GM18499 (cell line): ENCODE measurements around the gene NCR3LG1.
"Not testable (repeated sequence)": the region's sequence is repeated elsewhere in the genome, so short reads cannot be mapped to it uniquely, and the experiment has no call there.

Experiments used
- ATAC-seq: cut with Tn5 transposase; IDR thresholded peaks from one replicate; pipeline ENCODE4 v1.9.1; 2021; ENCODE audit warnings: moderate number of reproducible peaks; ENCODE audit not compliant: insufficient read depth, unreplicated experiment

NCR3LG1 gene

DNA sequence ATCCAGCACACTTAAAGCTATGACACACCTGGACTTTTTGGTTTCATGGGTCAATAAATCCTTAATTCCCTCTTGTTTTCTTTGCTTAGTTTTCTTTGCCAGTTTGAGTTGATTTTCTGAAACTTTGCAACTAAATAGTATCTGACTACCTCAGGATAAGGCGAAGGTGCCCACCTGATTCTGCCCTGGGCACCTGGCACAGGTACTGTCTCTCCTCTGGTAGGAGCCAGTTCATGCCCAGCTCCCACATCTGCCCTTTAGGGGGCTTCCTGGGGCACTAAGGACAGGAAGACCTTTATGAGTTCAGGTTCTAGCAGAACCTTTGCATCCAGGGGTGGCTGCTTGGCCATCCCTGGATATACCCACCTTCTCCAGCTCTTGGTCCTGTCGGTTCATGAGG lies 56.4 kb downstream of the NCR3LG1 start:
- ATAC-seq = no peak

DNA sequence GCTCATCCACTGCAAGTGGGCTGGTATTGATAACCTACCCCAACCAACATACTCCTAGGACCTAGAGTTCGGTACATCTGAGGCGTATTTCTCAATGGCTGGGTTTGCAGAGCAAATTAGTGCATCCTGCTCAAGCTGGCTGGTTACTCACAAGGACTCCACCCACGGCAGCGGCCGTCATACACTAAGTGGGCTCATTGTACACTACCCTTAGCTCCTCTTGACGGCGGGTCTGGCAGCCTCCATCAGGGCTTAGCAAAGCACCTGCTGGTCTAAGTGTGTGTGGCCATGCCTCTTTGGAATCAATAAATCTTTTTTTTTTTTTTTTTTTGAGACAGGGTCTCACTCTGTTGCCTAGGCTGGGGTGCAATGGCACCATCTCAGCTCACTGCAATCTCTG lies 57.0 kb downstream of the NCR3LG1 start:
- no peak for ATAC-seq

DNA sequence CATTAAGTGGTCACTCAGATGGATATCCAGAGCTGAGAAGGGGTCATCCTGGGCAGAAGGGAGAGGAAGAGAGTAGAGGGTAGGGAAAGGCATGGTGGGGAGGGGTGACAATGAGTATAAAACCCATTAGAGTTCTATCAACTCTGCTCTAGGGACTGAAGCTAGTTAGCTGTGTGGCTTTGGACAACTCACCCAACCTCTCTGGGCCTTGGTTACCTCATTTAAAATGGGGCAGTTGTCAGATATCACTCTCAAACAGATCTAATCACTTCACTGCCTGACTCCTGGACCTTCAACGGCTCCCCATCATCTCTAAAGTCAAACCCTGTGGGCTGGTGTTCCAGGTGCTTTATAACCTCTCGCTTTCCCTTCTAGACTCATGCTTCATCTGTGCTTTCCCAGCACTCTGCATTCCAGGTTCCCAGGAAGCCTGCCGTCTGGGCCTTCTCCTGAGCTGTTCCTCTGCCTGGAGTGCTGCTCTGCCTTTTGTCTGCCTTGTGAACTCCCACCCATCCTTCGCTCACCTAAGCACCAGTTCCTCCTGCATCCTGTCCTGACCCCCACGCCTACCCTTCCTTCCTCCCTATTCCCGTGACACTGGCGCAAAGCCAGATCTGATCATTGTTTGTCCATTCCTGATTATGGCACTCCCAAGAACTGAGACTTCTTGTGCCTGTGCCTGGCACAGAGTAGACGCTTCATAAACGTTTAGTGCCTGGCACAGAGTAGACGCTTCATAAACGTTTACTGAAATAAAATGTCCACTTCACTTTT lies 59.2 kb downstream of the NCR3LG1 start:
- no peak for ATAC-seq

DNA sequence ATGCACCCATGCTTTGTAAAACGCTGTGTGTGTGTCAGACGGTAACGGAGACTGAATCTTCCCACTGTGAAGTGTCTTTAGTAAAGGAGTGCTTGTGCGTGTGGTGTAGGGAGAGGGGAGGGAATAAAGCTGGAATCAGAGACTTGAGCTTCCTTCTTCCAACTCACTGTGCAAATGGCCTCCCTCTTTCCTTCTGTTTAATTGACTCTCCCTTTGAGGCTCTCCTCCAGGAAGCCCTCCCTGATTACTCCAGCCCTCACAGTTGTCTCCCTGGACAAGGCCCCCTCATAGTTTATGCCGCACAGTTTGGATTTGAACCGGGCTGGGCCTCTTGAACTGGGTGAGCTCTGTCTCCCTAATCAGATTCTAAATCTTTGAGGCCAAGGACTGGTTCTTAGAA lies 59.8 kb downstream of the NCR3LG1 start:
- ATAC-seq = no peak

DNA sequence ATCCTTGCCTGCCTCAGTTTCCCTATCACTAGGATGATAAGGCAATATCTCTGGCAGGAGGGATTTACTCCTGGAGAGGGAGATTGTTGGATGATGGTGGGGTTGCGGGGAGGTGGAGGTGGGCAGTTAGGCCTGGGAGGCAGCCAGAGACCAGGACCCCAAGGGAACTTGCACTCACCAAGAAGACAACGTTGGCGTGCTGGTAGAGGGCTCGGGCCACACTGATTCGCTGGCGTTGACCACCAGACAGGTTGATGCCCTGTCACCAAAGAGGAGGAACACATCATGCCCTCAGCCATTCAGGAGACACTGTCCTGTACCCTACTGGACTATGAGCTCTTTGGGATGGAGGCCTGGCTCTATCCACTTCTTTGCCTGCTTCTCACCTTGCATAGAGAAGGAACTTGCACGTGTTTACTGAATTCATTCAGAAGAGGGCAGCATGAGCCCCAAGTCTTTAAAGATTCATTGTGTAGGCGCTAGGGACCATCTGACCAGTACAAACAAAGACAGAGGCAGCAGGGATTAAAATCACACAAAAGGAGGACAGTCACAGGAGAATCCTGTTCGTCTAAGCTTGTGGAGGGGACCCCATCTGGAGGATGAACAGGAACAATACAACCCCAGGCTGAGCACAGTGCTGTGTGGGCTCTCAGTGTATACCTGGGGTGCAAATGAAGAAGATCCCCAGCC lies 61.0 kb downstream of the NCR3LG1 start:
- ATAC-seq = no peak

DNA sequence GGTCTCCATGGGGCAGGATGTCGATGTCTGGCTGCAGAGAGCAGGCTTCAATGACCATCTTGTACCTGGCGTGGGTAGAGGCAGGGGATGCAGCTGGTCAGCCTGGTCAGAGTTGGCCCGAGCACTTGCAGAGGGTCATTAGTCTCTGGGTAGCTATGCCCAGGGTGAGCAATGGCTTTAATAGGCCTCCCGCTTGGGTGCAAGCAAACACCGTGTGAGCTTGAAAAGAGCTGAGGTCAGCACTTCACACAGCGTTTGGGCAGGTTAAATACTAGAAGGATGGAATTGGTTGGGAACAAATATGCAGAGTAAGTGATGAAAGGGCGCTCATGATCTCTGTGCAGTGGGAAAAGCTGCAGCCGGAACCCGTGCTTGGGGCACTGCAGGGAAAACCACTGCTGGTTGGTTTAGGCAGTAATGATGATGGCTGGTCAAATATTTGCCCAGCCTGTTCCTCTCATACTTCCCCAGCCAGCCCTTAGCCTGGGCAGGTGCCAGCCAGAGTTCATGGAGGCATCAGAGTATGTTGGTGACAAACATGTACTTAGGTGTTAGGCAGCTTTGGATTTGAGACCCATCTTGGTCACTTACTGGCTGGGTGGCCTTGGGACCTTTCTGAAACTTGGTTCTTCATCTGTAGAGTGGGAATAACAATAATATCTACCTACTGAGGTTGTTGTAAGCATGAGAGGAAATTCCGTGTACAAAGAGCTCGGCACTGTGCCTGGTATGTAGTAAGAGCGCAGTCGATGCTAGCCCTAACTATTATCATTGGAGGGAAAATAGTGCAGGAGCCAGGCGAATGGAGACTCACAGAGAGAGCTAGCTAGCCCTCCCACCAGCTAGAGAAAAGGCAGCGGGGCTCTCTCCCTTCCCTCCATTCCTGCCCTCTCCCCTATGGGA lies 62.1 kb downstream of the NCR3LG1 start:
- no peak for ATAC-seq

DNA sequence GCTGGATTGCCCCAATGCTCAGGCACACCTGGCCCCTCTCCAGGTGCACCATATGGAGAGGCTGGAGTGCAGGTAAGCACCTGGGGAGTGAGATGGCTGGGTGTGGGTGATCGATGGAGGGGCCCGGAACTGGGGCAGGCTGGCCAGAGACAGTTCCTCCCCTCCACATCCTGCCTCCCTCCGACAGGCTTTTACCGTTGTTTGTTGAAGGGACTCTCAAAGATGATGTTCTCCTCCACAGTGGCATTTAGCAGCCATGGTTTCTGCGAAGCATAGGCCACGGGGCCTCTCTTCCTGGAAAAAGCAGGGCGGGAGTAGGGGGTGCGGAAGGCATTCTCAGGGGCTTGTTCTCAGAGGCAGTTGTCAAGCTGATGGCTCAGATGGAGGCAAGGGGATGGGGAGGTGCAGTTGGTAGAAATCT lies 62.7 kb downstream of the NCR3LG1 start:
- no peak for ATAC-seq

DNA sequence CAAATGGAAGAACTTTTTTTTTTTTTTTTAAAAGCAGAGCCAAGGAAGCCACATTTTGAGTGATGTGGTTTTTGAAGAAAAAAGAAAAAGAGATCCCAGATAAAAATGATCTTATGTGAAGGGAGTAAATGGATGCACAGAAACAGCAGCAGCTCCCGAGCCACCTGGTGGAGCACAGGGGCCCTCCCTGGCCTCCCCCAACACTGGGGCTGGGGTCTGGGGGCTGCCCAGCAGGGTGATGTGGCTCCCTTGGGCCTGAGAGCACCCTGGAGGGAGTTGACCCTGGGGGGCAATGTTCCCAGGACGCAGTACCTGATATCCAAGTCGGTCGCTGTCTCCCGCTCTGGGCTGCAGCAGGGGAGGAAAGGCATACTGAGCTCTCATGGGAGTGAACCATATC lies 63.4 kb downstream of the NCR3LG1 start:
- ATAC-seq = no peak

DNA sequence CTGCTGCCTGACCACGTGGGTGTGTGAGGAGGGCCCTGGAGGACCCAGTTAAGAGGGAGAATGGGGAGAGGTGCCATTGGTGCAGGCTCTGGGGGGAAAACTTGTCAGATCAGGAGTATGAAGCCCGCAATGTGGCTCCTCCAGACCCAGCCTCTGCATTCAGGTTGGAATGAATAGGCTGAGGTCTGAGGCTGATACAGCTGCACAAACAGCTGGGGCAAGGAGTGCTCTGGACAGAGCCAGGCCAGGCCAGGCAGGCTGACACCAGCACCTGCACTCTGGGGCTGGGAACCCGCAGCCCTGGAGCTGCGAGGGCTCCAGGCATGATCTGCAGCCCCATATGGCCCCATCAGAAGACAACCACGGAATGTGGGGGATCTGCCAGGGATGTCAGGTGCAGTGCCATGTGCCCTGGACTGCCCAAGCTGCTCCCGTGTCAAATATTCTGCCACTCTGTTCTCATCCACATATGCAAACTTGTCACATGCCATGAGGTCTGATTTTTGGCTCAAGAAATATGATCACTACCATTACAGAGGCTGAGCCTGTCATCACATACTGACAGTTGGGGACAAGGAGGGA lies 64.0 kb downstream of the NCR3LG1 start:
- ATAC-seq = no peak

DNA sequence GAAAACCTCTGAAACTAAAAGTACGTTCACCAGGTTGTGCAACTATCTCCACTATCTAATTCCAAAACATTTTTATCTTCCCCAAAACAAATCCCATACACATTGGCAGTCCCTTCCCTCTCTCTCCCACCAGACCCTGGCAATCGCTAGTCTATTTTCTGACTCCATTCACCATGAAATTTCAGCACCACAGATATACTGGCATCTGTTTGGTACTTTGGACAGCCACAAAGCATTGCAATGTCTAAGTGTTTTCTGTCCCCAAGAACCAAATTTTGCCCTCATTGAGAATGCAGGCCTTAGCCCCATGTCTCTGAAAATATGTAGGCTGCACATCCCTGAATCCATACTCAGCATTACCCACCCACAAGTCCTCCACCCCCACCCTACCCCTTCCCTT lies 64.9 kb downstream of the NCR3LG1 start:
- ATAC-seq = no peak

DNA sequence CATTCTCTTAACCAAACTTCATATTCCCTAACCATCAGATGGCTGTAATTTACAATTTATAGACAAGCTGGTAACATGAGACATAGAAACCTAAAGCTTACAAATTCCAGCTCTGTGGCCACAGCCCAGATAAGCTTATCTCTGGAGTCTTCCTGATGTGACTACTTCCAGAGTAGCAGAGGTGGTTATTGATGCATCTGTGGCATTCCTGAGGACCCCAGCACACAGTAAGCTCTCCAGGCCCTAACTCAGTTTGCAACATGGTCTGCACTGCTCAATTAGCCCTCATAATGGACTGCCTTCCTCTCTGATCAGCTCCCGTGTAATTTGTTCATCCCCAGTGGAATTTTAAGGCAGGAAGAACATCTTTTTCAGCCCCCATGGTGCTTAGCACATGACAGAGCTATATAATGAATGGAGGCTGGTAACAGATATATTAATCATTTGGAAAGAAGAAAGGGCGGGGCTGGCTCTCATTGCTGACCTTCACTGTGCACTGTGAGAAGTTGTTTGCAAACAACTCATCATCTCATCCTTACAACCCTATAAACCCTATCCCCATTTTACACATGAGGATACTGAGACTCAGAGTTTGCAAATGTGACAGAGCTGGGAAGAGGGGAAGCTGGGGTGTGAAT lies 67.0 kb downstream of the NCR3LG1 start:
- ATAC-seq = no peak

DNA sequence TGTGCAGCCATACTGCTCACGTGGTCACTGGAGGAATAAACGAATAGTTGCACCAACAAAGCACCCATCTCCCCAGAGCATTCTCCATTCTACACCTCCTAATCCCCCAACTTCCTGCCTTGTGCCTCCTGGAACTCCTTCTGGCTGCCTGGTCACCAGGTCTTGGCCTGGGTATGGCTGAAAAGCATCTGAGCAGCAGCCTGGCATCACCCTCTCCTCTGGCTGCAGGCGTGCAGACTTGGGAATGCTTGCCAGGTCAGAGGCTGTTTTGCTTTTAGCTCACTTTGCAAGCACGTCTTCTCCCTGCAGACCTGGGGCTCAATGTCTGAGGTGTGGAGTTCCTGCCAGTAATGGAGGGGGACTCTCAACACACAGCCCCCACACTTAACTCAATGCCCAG lies 70.2 kb downstream of the NCR3LG1 start:
- ATAC-seq = no peak

DNA sequence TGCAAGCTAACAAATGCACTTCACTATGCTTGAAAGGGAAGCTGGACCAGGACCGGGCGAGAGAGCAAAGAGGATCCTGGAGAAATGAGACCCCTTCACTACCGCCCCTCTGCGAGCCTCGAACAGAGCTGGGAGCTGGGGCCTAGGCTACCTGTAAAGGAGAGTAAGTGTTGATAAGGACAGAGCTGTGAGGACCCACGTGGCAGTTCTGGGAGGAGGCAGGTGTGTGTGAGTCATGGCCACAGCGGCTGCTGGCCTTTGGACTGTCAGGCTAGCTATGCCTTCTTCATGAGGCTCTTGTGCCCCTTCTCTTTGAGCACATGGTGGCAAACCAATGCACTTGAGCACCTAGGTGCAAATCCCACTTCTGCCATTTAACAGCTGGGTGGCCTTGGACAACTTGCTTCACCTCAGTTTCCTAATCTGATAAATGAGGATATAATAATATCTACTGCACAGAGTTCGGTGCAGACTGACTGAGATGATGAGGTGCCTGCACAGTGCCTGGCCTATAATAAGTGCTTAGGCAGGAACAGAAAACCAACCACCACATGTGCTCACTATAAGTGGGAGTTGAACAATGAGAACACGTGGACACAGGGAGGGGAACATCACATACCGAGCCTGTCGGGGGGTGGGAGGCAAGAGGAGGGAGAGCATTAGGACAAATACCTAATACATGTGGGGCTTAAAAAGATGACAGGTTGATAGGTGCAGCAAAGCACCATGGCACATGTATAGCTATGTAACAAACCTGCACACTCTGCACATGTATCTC lies 72.1 kb downstream of the NCR3LG1 start:
- no peak for ATAC-seq

DNA sequence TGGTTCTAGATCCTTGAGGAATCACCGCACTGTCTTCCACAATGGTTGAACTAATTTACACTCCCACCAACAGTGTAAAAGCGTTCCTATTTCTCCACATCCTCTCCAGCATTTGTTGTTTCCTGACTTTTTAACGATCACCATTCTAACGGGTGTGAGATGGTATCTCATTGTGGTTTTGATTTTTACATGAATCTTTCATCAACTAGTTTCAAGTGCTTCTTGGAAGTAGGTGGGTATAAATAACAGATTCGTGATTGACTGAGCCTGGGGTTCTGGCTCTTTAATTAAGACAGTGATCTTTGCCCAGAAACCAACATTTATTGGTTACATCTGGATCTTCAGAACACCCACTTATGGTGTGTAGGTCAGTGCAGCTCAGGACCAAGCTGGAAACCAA lies 74.6 kb downstream of the NCR3LG1 start:
- not testable (repeated sequence) for ATAC-seq
